HCT116 (cell line): ENCODE data around the gene PTPRJ. TPM values are rescaled to one million over a fixed set of nuclear protein-coding genes. Genes with fewer than 3 reads are reported as not detected.

Experiments
- ATAC-seq: fragments of 200-7000 bp; cut with Tn5 transposase; 2 replicates; pipeline ENCODE4 v1.9.1; 2020; ENCODE audit warnings: mild to moderate bottlenecking, moderate library complexity
- BruUV-seq: library from RNA; stranded (reverse); fragments of 400-500 nt; replicated peaks from 2 replicates; lab custom pipeline; 2021; lab: Mats Ljungman, UMichigan
- CTCF ChIA-PET: fragments of 300-600 bp; sonication (Branson Sonifier 250); formaldehyde crosslinking; loops from one replicate; lab custom pipeline; 2021; ENCODE audit warnings: antibody characterized with exemption; lab: Charles Lee
- POLR2A ChIA-PET: fragments of 300-600, 350-600 bp; sonication (Branson Sonifier 250); formaldehyde crosslinking; loops from one replicate; lab custom pipeline; 2021; ENCODE audit warnings: antibody characterized with exemption; lab: Charles Lee
- RAD21 ChIA-PET, 2 experiments: fragments of 300-600 bp; sonication (Branson Sonifier 250); formaldehyde crosslinking; loops; one replicate each; lab custom pipeline; 2023; ENCODE audit warnings: low total read pairs in 2 of 2; ENCODE audit not compliant: uncharacterized antibody in 2 of 2, unreplicated experiment in 2 of 2, low non-redundant PET in 1 of 2; lab: Charles Lee
- DNase-seq: peaks from one replicate; pipeline ENCODE4 v3.0.0-alpha.2; 2010; ENCODE audit warnings: low read depth, low spot score
- H2AFZ ChIP-seq: fragments of 200-600 bp; shearing (Covaris generic), sonication (generic); 2 replicates; pipeline ENCODE4 v1.6.1; 2017; ENCODE audit warnings: low read depth, mixed run types, mixed read lengths, antibody characterized with exemption, low read length; ENCODE audit not compliant: poor library complexity, severe bottlenecking
- H3K27ac ChIP-seq: 2 replicates; pipeline ENCODE4 v1.5.1; 2012; ENCODE audit warnings: low read depth, low read length
- H3K27me3 ChIP-seq: fragments of 200-600 bp; sonication (generic); 2 replicates; pipeline ENCODE4 v1.6.1; 2016; ENCODE audit warnings: mixed run types, low read length, mixed read lengths; ENCODE audit not compliant: insufficient read depth
- H3K36me3 ChIP-seq, 2 experiments: fragments of 200-500 bp in 1 of 2; fragments of 200-600 bp in 1 of 2; sonication (Bioruptor generic) in 1 of 2; sonication (generic) in 1 of 2; 2 replicates each; pipeline versions ENCODE4 v1.5.1 to v1.6.1; 2014 to 2016; ENCODE audit warnings: low read length in 2 of 2, inconsistent platforms in 1 of 2, mixed read lengths in 1 of 2, mixed run types in 1 of 2; ENCODE audit not compliant: insufficient read depth in 2 of 2, control insufficient read depth in 1 of 2
- H3K4me1 ChIP-seq, 2 experiments: fragments of 200-600 bp in 1 of 2; sonication (generic) in 1 of 2; 2 replicates each; pipeline versions ENCODE4 v1.5.1 to v1.6.1; 2012 to 2017; ENCODE audit warnings: low read length in 2 of 2, inconsistent platforms in 1 of 2, mild to moderate bottlenecking in 1 of 2, mixed read lengths in 1 of 2, mixed run types in 1 of 2, moderate library complexity in 1 of 2; ENCODE audit not compliant: insufficient read depth in 2 of 2, control insufficient read depth in 1 of 2
- H3K4me2 ChIP-seq: fragments of 200-600 bp; sonication (generic); 2 replicates; pipeline ENCODE4 v1.6.1; 2017; ENCODE audit warnings: mixed run types, low read length, mixed read lengths
- H3K4me3 ChIP-seq, 2 experiments: fragments of 200-600 bp in 1 of 2; sonication (generic) in 1 of 2; replicated peaks in 1 of 2; 2 replicates each; pipeline ENCODE4 v1.5.1; 2011 to 2016; ENCODE audit warnings: low read length in 2 of 2, control low read depth in 1 of 2, low read depth in 1 of 2, mild to moderate bottlenecking in 1 of 2, mixed read lengths in 1 of 2, mixed run types in 1 of 2
- H3K79me2 ChIP-seq: fragments of 200-600 bp; sonication (generic); 2 replicates; pipeline ENCODE4 v1.6.1; 2017; ENCODE audit warnings: mild to moderate bottlenecking, mixed run types, low read length, moderate library complexity, mixed read lengths; ENCODE audit not compliant: insufficient read depth
- H3K9ac ChIP-seq: fragments of 200-600 bp; sonication (generic); 2 replicates; pipeline ENCODE4 v1.6.1; 2016; ENCODE audit warnings: low read length, mixed read lengths
- H3K9me2 ChIP-seq: fragments of 200-600 bp; sonication (generic), shearing (Covaris generic); 2 replicates; pipeline ENCODE4 v1.6.1; 2017; ENCODE audit warnings: mixed run types, mild to moderate bottlenecking, moderate library complexity; ENCODE audit not compliant: insufficient read depth
- H3K9me3 ChIP-seq, 2 experiments: fragments of 200-500 bp in 1 of 2; fragments of 200-600 bp in 1 of 2; sonication (Bioruptor generic) in 1 of 2; sonication (generic) in 1 of 2; 2 replicates each; pipeline ENCODE4 v1.6.1; 2014 to 2017; ENCODE audit warnings: low read length in 2 of 2, mixed read lengths in 2 of 2, inconsistent platforms in 1 of 2, low read depth in 1 of 2, mild to moderate bottlenecking in 1 of 2, mixed run types in 1 of 2, moderate library complexity in 1 of 2; ENCODE audit not compliant: control insufficient read depth in 1 of 2, insufficient read depth in 1 of 2
- H4K20me1 ChIP-seq: fragments of 200-600 bp; sonication (generic), shearing (Covaris generic); 2 replicates; pipeline ENCODE4 v1.6.1; 2017; ENCODE audit warnings: mixed run types, mild to moderate bottlenecking, moderate library complexity; ENCODE audit not compliant: insufficient read depth
- CEBPB ChIP-seq: IDR thresholded peaks from 2 replicates; pipeline ENCODE4 v1.6.1; 2012; ENCODE audit warnings: low read depth
- EGR1 ChIP-seq: IDR thresholded peaks from 2 replicates; pipeline ENCODE4 v1.6.1; 2012; ENCODE audit warnings: low read depth
- ELF1 ChIP-seq: IDR thresholded peaks from 2 replicates; pipeline ENCODE4 v1.6.1; 2012; ENCODE audit warnings: low read depth, borderline replicate concordance
- EZH2 ChIP-seq: fragments of 200-600 bp; sonication (generic); IDR thresholded peaks from 2 replicates; pipeline ENCODE4 v1.6.1; 2017; ENCODE audit warnings: antibody characterized with exemption, mixed run types
- EZH2phosphoT487 ChIP-seq: fragments of 200-600 bp; IDR thresholded peaks from 2 replicates; pipeline ENCODE4 v1.6.1; 2018; ENCODE audit warnings: antibody characterized with exemption, borderline replicate concordance
- FOSL1 ChIP-seq: IDR thresholded peaks from 2 replicates; pipeline ENCODE4 v1.6.1; 2012; ENCODE audit warnings: low read depth
- JUND ChIP-seq: IDR thresholded peaks from 2 replicates; pipeline ENCODE4 v1.6.1; 2012
- POLR2AphosphoS5 ChIP-seq: IDR thresholded peaks from 2 replicates; pipeline ENCODE4 v1.6.1; 2011; ENCODE audit warnings: mild to moderate bottlenecking, low read depth, low read length, moderate library complexity
- RAD21 ChIP-seq: IDR thresholded peaks from 2 replicates; pipeline ENCODE4 v1.6.1; 2012; ENCODE audit warnings: low read depth, mild to moderate bottlenecking
- SIN3A ChIP-seq: IDR thresholded peaks from 2 replicates; pipeline ENCODE4 v1.6.1; 2012; ENCODE audit warnings: low read depth
- SRF ChIP-seq: IDR thresholded peaks from 2 replicates; pipeline ENCODE4 v1.6.1; 2012; ENCODE audit warnings: low read depth
- TCF7L2 ChIP-seq: IDR thresholded peaks from 2 replicates; pipeline ENCODE4 v1.7.0; 2011; ENCODE audit warnings: borderline replicate concordance, inconsistent platforms; ENCODE audit not compliant: insufficient read depth, insufficient read length; ENCODE audit errors: extremely low read depth
- YY1 ChIP-seq: IDR thresholded peaks from 2 replicates; pipeline ENCODE4 v1.6.1; 2011; ENCODE audit warnings: low read length, low read depth, moderate library complexity, mild to moderate bottlenecking; ENCODE audit not compliant: insufficient replicate concordance; ENCODE audit errors: extremely low read depth
- ZNF274 ChIP-seq: fragments of 200-500 bp; sonication (Bioruptor generic); IDR thresholded peaks from 2 replicates; pipeline ENCODE4 v1.6.1; 2014; ENCODE audit warnings: mild to moderate bottlenecking, low read depth, low read length, inconsistent platforms
- intact Hi-C: fragments of 100-400 bp; cut with micrococcal nuclease; formaldehyde crosslinking; loops from 2 replicates; pipeline ENCODE4 v1.10.0; 2022
- total RNA-seq: library from RNA; stranded (reverse); gene quantifications from one replicate; pipeline ENCODE4 v1.2.1, GENCODE V29; 2021; ENCODE audit not compliant: unreplicated experiment
- TF ChIP-seq, protein P1 (sequence below): IDR thresholded peaks from 2 replicates; pipeline ENCODE4 v1.6.1; 2012
- TF ChIP-seq, protein P2 (sequence below), 3 experiments: fragments of 200-600 bp in 1 of 3; sonication (generic) in 1 of 3; IDR thresholded peaks in 2 of 3; conservative IDR thresholded peaks in 1 of 3; 2 replicates each; pipeline ENCODE4 v1.5.1; 2012 to 2017; ENCODE audit warnings: low read depth in 2 of 3, low read length in 2 of 3, antibody characterized with exemption in 1 of 3, borderline replicate concordance in 1 of 3, control low read depth in 1 of 3, mild to moderate bottlenecking in 1 of 3, mixed read lengths in 1 of 3, mixed run types in 1 of 3, moderate library complexity in 1 of 3; ENCODE audit not compliant: insufficient read depth in 1 of 3
- TF ChIP-seq, protein P3 (sequence below): IDR thresholded peaks from 2 replicates; pipeline ENCODE4 v1.6.1; 2012

Gene PTPRJ
- total RNA-seq, 1 experiment from 2014 or later, result 19.1 TPM

DNA sequence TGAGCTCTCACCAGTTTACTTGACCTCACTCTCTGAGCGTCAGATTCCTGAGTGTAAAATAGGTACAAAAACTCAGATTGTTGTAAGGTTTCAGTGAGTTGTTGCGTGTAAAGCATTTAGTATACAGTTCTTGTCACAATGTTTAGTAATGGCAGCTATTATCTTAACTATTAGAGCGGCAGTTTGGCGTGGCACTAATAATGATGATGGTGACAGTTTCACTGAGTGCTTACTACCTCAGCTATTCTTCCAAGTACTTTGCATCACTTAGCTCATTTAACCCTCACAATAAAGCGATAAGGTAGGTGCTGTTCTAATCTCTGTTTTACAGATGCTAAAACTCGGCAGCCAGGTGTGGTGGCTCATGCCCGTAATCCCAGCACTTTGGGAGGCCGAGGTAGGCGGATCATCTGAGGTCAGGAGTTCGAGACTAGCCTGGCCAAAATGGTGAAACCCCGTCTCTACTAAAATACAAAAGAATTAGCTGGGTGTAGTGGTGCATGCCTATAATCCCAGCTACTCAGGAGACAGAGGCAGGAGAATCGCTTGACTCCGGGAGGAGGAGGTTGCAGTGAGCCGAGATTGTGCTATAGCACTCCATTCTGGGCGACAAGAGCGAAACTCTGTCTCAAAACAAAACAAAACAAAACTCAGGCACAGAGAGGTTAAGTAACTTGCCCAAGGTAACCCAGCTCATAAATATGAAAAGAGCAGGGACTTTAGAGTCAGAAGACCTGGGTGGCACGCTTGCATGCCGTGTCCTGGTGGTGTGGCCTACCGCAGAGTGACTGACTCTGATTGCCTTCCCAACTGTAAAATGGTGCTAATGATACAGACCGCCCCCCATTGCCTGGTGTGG, 76.2 kb downstream of the PTPRJ start:
- Histone ChIP-seq H3K27ac (no peak overlapping the region), H3K9me2 (no peaks in the 10 kb centered on the region), H3K27me3 (no peaks in the 10 kb centered on the region), H2AFZ (no peak overlapping the region), H3K4me3 (no peak overlapping the region), H3K4me2 (no peak overlapping the region), H3K9ac (no peak overlapping the region), H3K9me3 (no peaks in the 10 kb centered on the region), H3K79me2 (peaks cover 8% of the 10 kb centered on the region; the same call in 1 of the 2 replicates), H4K20me1 (no peaks in the 10 kb centered on the region), H3K4me1 (peaks cover 26 to 28% of the 10 kb centered on the region in 2 experiments), H3K36me3 (no peaks in the 10 kb centered on the region)
- DNase-seq (no peak), ATAC-seq (no peak)
- BruUV-seq, result no TSS peak
- intact Hi-C loops, result no loop called here
- CTCF ChIA-PET, result no interaction called here
- no peak for TF ChIP-seq ZNF274
- TF ChIP-seq EGR1, result no peak
- TF ChIP-seq, protein P1, sequence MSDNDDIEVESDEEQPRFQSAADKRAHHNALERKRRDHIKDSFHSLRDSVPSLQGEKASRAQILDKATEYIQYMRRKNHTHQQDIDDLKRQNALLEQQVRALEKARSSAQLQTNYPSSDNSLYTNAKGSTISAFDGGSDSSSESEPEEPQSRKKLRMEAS, result no peak
- TF ChIP-seq SRF, result no peak
- TF ChIP-seq TCF7L2, result no peak
- no peak for TF ChIP-seq YY1
- POLR2A ChIA-PET, result no interaction called here
- RAD21 ChIA-PET, result no interaction called here

DNA sequence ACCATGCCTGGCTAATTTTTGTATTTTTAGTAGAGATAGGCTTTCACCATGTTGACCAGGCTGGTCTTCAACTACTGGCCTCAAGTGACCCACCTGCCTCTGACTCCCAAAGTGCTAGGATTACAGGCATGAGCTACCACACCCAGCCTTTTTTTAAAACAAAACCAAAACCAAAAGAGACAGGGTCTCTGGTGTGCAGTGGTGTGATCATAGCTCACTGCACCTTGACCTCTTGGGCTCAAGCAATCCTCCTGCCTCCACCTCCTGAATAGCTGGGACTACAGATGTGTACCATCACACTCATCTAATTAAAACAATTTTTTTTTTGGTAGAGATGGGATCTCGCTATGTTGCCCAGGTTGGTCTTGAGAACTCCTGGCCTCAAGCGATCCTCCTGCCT, 77.7 kb downstream of the PTPRJ start:
- Histone ChIP-seq H3K9me3 (no peaks in the 10 kb centered on the region), H3K79me2 (peaks cover 4% of the 10 kb centered on the region; the same call in 1 of the 2 replicates), H4K20me1 (no peaks in the 10 kb centered on the region), H2AFZ (no peak overlapping the region), H3K4me1 (peaks cover 21 to 23% of the 10 kb centered on the region in 2 experiments), H3K4me3 (no peak overlapping the region), H3K9me2 (no peaks in the 10 kb centered on the region), H3K36me3 (no peaks in the 10 kb centered on the region), H3K27ac (no peak overlapping the region), H3K9ac (no peak overlapping the region), H3K27me3 (no peaks in the 10 kb centered on the region), H3K4me2 (no peak overlapping the region)
- ChIA-PET POLR2A (no interaction called here), RAD21 (no interaction called here), CTCF (no interaction called here)
- no TSS peak for BruUV-seq
- intact Hi-C loops, result no loop called here
- ATAC-seq (no peak), DNase-seq (no peak)
- TF ChIP-seq, protein P1, result no peak
- TF ChIP-seq EZH2, result no peak
- no peak for TF ChIP-seq EZH2phosphoT487
- no peak for TF ChIP-seq CEBPB
- TF ChIP-seq TCF7L2, result no peak
- no peak for TF ChIP-seq JUND
- TF ChIP-seq, protein P2, sequence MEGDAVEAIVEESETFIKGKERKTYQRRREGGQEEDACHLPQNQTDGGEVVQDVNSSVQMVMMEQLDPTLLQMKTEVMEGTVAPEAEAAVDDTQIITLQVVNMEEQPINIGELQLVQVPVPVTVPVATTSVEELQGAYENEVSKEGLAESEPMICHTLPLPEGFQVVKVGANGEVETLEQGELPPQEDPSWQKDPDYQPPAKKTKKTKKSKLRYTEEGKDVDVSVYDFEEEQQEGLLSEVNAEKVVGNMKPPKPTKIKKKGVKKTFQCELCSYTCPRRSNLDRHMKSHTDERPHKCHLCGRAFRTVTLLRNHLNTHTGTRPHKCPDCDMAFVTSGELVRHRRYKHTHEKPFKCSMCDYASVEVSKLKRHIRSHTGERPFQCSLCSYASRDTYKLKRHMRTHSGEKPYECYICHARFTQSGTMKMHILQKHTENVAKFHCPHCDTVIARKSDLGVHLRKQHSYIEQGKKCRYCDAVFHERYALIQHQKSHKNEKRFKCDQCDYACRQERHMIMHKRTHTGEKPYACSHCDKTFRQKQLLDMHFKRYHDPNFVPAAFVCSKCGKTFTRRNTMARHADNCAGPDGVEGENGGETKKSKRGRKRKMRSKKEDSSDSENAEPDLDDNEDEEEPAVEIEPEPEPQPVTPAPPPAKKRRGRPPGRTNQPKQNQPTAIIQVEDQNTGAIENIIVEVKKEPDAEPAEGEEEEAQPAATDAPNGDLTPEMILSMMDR (IDR thresholded peaks at IDR 0.05 in 2 of 3, conservative IDR thresholded peaks at IDR 0.05 in 1 of 3; ENCODE audit: borderline replicate concordance in 1 of 3, insufficient read depth in 1 of 3, low read depth in 2 of 3, low read length in 2 of 3), result no peak
- TF ChIP-seq RAD21, result no peak
- no peak for TF ChIP-seq ELF1
- TF ChIP-seq EGR1, result no peak
- TF ChIP-seq YY1, result no peak
- TF ChIP-seq, protein P3, sequence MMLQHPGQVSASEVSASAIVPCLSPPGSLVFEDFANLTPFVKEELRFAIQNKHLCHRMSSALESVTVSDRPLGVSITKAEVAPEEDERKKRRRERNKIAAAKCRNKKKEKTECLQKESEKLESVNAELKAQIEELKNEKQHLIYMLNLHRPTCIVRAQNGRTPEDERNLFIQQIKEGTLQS, result no peak
- no peak for TF ChIP-seq FOSL1
- no peak for TF ChIP-seq POLR2AphosphoS5
- no peak for TF ChIP-seq SRF
- TF ChIP-seq SIN3A, result no peak
